ENCODE results near the gene FOXN3.

DNA sequence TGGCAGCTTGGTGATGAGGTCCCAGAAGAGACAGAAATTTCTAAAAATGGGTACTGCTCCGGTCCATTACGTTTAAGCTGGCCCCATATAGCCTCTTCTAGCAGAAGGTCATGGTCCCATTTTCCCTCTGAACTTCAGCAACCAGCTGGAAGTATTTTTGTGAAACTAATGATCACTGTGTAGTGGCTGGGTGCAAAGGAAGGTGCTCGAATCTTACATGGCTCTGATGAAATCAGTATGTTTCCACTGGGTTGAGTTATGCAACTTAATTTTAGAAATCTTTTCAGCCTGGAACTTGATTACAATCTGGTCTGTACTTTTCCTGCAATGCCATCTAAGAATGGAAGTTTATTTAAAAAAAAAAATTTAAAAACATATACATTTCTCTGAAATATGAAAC is 228.5 kb downstream of the FOXN3 start:
- TF ChIP-seq POLR2AphosphoS5 (IDR thresholded peaks at IDR 0.05; ENCODE audit: low read depth, low read length) (no peak), POLR2A (IDR thresholded peaks at IDR 0.05; ENCODE audit: low read depth, low read length) (no peak), TAF1 (IDR thresholded peaks at IDR 0.05; ENCODE audit: borderline replicate concordance, low read depth, low read length) (no peak)

Data from GM12892 (cell line).